SK-N-SH (cell line): ENCODE results near the gene MBP.

Experiments
- EP300 ChIP-seq, 2 experiments: IDR thresholded peaks; 2 replicates each; pipeline versions ENCODE4 v1.4.0 to v1.6.1; 2012; ENCODE audit warnings: borderline replicate concordance in 1 of 2, low read depth in 1 of 2, low read length in 1 of 2
- EZH2phosphoT487 ChIP-seq: fragments of 200-600 bp; sonication (generic); IDR thresholded peaks from 2 replicates; pipeline ENCODE4 v1.6.1; 2017; ENCODE audit warnings: low read depth, mixed run types, mild to moderate bottlenecking, antibody characterized with exemption, moderate library complexity, borderline replicate concordance
- GABPA ChIP-seq: IDR thresholded peaks from 2 replicates; pipeline ENCODE4 v1.4.0; 2012; ENCODE audit warnings: low read depth, mild to moderate bottlenecking
- POLR2AphosphoS5 ChIP-seq: IDR thresholded peaks from 2 replicates; pipeline ENCODE4 v1.6.1; 2012; ENCODE audit warnings: low read depth, low read length
- SIN3A ChIP-seq: IDR thresholded peaks from 2 replicates; pipeline ENCODE4 v1.6.1; 2012; ENCODE audit warnings: low read depth, mild to moderate bottlenecking, low read length, moderate library complexity, borderline replicate concordance
- SMC3 ChIP-seq: IDR thresholded peaks from 2 replicates; pipeline ENCODE4 v1.6.1; 2012; ENCODE audit warnings: low read depth, low read length, improper control_type of control experiment
- TCF12 ChIP-seq: IDR thresholded peaks from 2 replicates; pipeline ENCODE4 v1.4.0; 2012
- TF ChIP-seq, protein P1 (sequence below): fragments of 200-600 bp; sonication (generic); IDR thresholded peaks from 2 replicates; pipeline ENCODE4 v1.6.1; 2017; ENCODE audit warnings: antibody characterized with exemption, mild to moderate bottlenecking, moderate library complexity
- TF ChIP-seq, protein P2 (sequence below): IDR thresholded peaks from 2 replicates; pipeline ENCODE4 v1.6.1; 2012; ENCODE audit warnings: mild to moderate bottlenecking, low read depth, low read length, moderate library complexity
- TF ChIP-seq, protein P3 (sequence below): fragments of 150-350 bp; IDR thresholded peaks from 2 replicates; pipeline ENCODE4 v1.6.1; 2016; ENCODE audit warnings: mild to moderate bottlenecking, low read depth, low read length

DNA sequence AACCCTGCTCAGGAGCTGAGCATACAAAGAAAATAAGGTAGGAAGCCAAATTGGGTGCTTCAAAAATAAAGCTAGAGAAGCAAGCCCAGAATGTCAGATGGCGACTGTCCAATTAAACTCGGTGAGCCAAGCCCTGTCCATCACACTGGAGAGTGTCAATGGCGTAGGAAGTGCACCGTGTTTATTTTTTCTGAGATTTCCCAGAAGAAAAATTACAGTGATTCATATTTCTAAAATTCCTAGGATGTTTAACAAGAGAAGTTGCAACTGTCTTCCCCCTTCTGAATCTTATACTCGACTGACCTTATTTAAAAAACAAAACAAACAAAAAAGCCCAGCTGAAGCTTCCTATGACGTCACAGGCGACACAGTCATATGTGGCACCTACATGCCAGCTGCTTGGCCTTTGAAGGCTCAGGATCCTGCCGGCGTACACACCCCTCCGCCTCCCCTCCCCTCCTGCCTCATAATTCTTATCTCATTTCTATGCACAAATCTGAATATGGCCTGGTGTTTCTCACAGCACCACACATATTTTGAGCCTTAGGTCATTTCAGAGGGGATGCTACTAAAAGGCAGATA is 60.8 kb downstream of the MBP start:
- TF ChIP-seq, protein P1, sequence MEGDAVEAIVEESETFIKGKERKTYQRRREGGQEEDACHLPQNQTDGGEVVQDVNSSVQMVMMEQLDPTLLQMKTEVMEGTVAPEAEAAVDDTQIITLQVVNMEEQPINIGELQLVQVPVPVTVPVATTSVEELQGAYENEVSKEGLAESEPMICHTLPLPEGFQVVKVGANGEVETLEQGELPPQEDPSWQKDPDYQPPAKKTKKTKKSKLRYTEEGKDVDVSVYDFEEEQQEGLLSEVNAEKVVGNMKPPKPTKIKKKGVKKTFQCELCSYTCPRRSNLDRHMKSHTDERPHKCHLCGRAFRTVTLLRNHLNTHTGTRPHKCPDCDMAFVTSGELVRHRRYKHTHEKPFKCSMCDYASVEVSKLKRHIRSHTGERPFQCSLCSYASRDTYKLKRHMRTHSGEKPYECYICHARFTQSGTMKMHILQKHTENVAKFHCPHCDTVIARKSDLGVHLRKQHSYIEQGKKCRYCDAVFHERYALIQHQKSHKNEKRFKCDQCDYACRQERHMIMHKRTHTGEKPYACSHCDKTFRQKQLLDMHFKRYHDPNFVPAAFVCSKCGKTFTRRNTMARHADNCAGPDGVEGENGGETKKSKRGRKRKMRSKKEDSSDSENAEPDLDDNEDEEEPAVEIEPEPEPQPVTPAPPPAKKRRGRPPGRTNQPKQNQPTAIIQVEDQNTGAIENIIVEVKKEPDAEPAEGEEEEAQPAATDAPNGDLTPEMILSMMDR: no peak
- TF ChIP-seq GABPA (no peak), POLR2AphosphoS5 (no peak), SIN3A (no peak), SMC3 (no peak), EZH2phosphoT487 (no peak), EP300 (IDR thresholded peaks at IDR 0.05; ENCODE audit: borderline replicate concordance in 1 of 2, low read depth in 1 of 2, low read length in 1 of 2) (0 out of 4 replicates have a peak, but pooled peaks of 1 of the 2 experiments have one; percentile 45), TCF12 (peak; percentile 76)
- TF ChIP-seq, protein P2, sequence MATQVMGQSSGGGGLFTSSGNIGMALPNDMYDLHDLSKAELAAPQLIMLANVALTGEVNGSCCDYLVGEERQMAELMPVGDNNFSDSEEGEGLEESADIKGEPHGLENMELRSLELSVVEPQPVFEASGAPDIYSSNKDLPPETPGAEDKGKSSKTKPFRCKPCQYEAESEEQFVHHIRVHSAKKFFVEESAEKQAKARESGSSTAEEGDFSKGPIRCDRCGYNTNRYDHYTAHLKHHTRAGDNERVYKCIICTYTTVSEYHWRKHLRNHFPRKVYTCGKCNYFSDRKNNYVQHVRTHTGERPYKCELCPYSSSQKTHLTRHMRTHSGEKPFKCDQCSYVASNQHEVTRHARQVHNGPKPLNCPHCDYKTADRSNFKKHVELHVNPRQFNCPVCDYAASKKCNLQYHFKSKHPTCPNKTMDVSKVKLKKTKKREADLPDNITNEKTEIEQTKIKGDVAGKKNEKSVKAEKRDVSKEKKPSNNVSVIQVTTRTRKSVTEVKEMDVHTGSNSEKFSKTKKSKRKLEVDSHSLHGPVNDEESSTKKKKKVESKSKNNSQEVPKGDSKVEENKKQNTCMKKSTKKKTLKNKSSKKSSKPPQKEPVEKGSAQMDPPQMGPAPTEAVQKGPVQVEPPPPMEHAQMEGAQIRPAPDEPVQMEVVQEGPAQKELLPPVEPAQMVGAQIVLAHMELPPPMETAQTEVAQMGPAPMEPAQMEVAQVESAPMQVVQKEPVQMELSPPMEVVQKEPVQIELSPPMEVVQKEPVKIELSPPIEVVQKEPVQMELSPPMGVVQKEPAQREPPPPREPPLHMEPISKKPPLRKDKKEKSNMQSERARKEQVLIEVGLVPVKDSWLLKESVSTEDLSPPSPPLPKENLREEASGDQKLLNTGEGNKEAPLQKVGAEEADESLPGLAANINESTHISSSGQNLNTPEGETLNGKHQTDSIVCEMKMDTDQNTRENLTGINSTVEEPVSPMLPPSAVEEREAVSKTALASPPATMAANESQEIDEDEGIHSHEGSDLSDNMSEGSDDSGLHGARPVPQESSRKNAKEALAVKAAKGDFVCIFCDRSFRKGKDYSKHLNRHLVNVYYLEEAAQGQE: no peak
- TF ChIP-seq, protein P3, sequence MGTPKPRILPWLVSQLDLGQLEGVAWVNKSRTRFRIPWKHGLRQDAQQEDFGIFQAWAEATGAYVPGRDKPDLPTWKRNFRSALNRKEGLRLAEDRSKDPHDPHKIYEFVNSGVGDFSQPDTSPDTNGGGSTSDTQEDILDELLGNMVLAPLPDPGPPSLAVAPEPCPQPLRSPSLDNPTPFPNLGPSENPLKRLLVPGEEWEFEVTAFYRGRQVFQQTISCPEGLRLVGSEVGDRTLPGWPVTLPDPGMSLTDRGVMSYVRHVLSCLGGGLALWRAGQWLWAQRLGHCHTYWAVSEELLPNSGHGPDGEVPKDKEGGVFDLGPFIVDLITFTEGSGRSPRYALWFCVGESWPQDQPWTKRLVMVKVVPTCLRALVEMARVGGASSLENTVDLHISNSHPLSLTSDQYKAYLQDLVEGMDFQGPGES: no peak
